Superior temporal gyrus (tissue), 1 donor: ENCODE data around the gene PDE4D.

ENCODE experiments used
- DNase-seq: peaks from one replicate; pipeline ENCODE4 v3.0.0-alpha.2; 2016; ENCODE audit errors: extremely low spot score

Gene PDE4D

GRCh38 chr5:59140133-59140532 is 753.4 kb downstream of the PDE4D start:
- DNase-seq, result no peak

- DNase-seq, result no peak
These were observed 753.8 kb downstream of the PDE4D start for GRCh38 chr5:59139695-59140094.

GRCh38 chr5:59138509-59138908 is 755.0 kb downstream of the PDE4D start:
- no peak for DNase-seq

GRCh38 chr5:59137846-59138245 is 755.7 kb downstream of the PDE4D start:
- DNase-seq, result no peak

- DNase-seq, result no peak
These were observed 757.0 kb downstream of the PDE4D start for GRCh38 chr5:59136549-59136948.

GRCh38 chr5:59134471-59135163 is 758.9 kb downstream of the PDE4D start:
- no peak for DNase-seq

- DNase-seq, result no peak
These were observed 759.7 kb downstream of the PDE4D start for GRCh38 chr5:59133764-59134261.

- DNase-seq, result no peak
These were observed 761.4 kb downstream of the PDE4D start for GRCh38 chr5:59132131-59132530.

GRCh38 chr5:59130431-59130830 is 763.1 kb downstream of the PDE4D start:
- no peak for DNase-seq

GRCh38 chr5:59128646-59129290 is 764.8 kb downstream of the PDE4D start:
- no peak for DNase-seq

GRCh38 chr5:59126708-59127573 is 766.6 kb downstream of the PDE4D start:
- no peak for DNase-seq

- no peak for DNase-seq
These were observed 767.4 kb downstream of the PDE4D start for GRCh38 chr5:59126016-59126707.

- DNase-seq, result no peak
These were observed 768.2 kb downstream of the PDE4D start for GRCh38 chr5:59125011-59125961.

- no peak for DNase-seq
These were observed 769.6 kb downstream of the PDE4D start for GRCh38 chr5:59123595-59124561.

- DNase-seq, result no peak
These were observed 774.0 kb downstream of the PDE4D start for GRCh38 chr5:59119480-59119879.

- no peak for DNase-seq
These were observed 776.2 kb downstream of the PDE4D start for GRCh38 chr5:59117320-59117719.

- DNase-seq, result no peak
These were observed 777.2 kb downstream of the PDE4D start for GRCh38 chr5:59116231-59116865.

GRCh38 chr5:59115345-59115744 is 778.2 kb downstream of the PDE4D start:
- DNase-seq, result no peak

GRCh38 chr5:59109383-59109782 is 784.1 kb downstream of the PDE4D start:
- no peak for DNase-seq
